ENCODE measurements around the gene DMKN. TPM values are rescaled to one million over a fixed set of nuclear protein-coding genes. Genes with fewer than 3 reads are reported as not detected.

DMKN gene
- total RNA-seq, 1 donor from 2014 or later = 161 TPM

- TF ChIP-seq, protein P1, sequence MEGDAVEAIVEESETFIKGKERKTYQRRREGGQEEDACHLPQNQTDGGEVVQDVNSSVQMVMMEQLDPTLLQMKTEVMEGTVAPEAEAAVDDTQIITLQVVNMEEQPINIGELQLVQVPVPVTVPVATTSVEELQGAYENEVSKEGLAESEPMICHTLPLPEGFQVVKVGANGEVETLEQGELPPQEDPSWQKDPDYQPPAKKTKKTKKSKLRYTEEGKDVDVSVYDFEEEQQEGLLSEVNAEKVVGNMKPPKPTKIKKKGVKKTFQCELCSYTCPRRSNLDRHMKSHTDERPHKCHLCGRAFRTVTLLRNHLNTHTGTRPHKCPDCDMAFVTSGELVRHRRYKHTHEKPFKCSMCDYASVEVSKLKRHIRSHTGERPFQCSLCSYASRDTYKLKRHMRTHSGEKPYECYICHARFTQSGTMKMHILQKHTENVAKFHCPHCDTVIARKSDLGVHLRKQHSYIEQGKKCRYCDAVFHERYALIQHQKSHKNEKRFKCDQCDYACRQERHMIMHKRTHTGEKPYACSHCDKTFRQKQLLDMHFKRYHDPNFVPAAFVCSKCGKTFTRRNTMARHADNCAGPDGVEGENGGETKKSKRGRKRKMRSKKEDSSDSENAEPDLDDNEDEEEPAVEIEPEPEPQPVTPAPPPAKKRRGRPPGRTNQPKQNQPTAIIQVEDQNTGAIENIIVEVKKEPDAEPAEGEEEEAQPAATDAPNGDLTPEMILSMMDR (IDR thresholded peaks at IDR 0.05; ENCODE audit: unreplicated experiment) = no peak
- H3K4me1 Mint-ChIP-seq = peaks cover 12% of the 10 kb centered on the region
- H3K27ac Mint-ChIP-seq = no peak overlapping the region
- peaks cover 7% of the 10 kb centered on the region for H3K27me3 Mint-ChIP-seq (ENCODE audit: low read depth)
- no peak for DNase-seq (ENCODE audit: low spot score in 2 of 2, unreplicated experiment in 2 of 2)
- H3K4me3 Mint-ChIP-seq = no peak overlapping the region
- no peaks in the 10 kb centered on the region for H3K9me3 Mint-ChIP-seq
- H3K36me3 Mint-ChIP-seq = no peaks in the 10 kb centered on the region
Measured at GRCh38 chr19:35460608-35461007, 52.8 kb downstream of the DMKN start.

- Mint-ChIP-seq H3K27ac (peak overlapping the region; percentile 39), H3K4me3 (no peak overlapping the region), H3K36me3 (no peaks in the 10 kb centered on the region), H3K4me1 (peaks cover 12% of the 10 kb centered on the region), H3K9me3 (no peaks in the 10 kb centered on the region), H3K27me3 (ENCODE audit: low read depth) (peaks cover 7% of the 10 kb centered on the region)
- no peak for DNase-seq (ENCODE audit: low spot score in 2 of 2, unreplicated experiment in 2 of 2)
- TF ChIP-seq, protein P1 (IDR thresholded peaks at IDR 0.05; ENCODE audit: unreplicated experiment) = no peak
Measured at GRCh38 chr19:35459414-35460082, 53.9 kb downstream of the DMKN start.

GRCh38 chr19:35458731-35459391 is 54.6 kb downstream of the DMKN start:
- no peak for DNase-seq (ENCODE audit: low spot score in 2 of 2, unreplicated experiment in 2 of 2)
- H3K36me3 Mint-ChIP-seq = no peaks in the 10 kb centered on the region
- H3K9me3 Mint-ChIP-seq = no peaks in the 10 kb centered on the region
- H3K4me3 Mint-ChIP-seq = no peak overlapping the region
- peaks cover 12% of the 10 kb centered on the region for H3K4me1 Mint-ChIP-seq
- TF ChIP-seq, protein P1 (IDR thresholded peaks at IDR 0.05; ENCODE audit: unreplicated experiment) = no peak
- no peak overlapping the region for H3K27ac Mint-ChIP-seq
- peaks cover 2% of the 10 kb centered on the region for H3K27me3 Mint-ChIP-seq (ENCODE audit: low read depth)

- TF ChIP-seq, protein P1 (IDR thresholded peaks at IDR 0.05; ENCODE audit: unreplicated experiment) = no peak
- Mint-ChIP-seq H3K36me3 (no peaks in the 10 kb centered on the region), H3K4me1 (peaks cover 12% of the 10 kb centered on the region), H3K27ac (no peak overlapping the region), H3K27me3 (ENCODE audit: low read depth) (peaks cover 3% of the 10 kb centered on the region), H3K4me3 (no peak overlapping the region), H3K9me3 (no peaks in the 10 kb centered on the region)
- no peak for DNase-seq (ENCODE audit: low spot score in 2 of 2, unreplicated experiment in 2 of 2)
Measured at GRCh38 chr19:35458192-35458591, 55.3 kb downstream of the DMKN start.

DNA sequence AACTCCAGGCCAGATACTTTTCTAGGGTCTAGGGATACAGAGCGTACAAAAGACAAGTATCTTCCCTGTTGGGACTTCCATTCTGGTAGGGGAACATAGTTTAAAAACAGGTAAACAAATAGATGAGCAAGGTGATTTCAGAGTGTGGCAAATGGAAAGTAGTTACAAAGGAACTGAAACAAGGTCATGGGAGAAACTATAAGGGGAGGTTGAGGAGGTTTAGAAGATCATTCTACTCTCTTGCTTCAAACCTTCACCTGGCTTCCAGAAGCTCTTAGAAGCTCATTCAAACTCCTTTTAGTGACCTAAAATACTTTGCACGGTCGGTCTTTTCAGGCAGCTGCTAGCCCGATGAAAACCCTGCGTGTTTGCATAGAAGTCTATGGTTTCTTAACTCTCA is 56.3 kb downstream of the DMKN start:
- peaks cover 7% of the 10 kb centered on the region for H3K27me3 Mint-ChIP-seq (ENCODE audit: low read depth)
- H3K4me1 Mint-ChIP-seq = peaks cover 4% of the 10 kb centered on the region
- H3K4me3 Mint-ChIP-seq = no peak overlapping the region
- H3K36me3 Mint-ChIP-seq = no peaks in the 10 kb centered on the region
- H3K9me3 Mint-ChIP-seq = no peaks in the 10 kb centered on the region
- DNase-seq (ENCODE audit: low spot score in 2 of 2, unreplicated experiment in 2 of 2) = no peak
- TF ChIP-seq, protein P1 (IDR thresholded peaks at IDR 0.05; ENCODE audit: unreplicated experiment) = no peak
- H3K27ac Mint-ChIP-seq = no peak overlapping the region

All from mesothelial cell of epicardium (in vitro differentiated cells).